AML-193 (cell line): ENCODE data around the gene OR8S1.
"Not testable (repeated sequence)": the region's sequence is repeated elsewhere in the genome, so short reads cannot be mapped to it uniquely, and the experiment has no call there.

ENCODE experiments used
- DNase-seq, 2 experiments: peaks; one replicate each; lab custom pipeline; 2025; lab: John Stamatoyannopoulos, UW

The OR8S1 gene

DNA sequence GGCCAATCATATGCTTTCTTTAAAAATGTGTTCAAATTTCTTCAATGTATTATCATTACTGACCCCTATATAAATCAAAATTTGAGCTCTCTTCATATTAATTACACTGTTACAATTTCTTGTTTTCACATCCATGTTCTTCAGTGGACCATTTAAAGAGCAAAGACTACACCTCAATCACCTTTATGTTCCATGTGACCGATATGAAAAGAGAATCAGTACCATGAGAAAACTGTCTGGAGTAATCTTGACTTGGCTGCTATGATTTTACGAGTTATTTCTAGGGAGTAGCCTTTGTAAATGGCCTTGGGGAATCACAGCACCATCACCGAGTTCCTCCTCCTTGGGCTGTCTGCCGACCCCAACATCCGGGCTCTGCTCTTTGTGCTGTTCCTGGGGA, at the start of gene OR8S1:
OR8S1 (plus strand) TSS at position 301 of the 400 bp plus-strand sequence; CDS start at position 301, 0 bp downstream.
- no peak for DNase-seq

- no peak for DNase-seq
Measured at GRCh38 chr12:48482198-48482597, 43.2 kb upstream of the OR8S1 start, which contains the start of gene C12orf54. Gene C12orf54 (plus strand): TSS chr12:48482498. CDS start chr12:48483297, 799 bp downstream.

DNA sequence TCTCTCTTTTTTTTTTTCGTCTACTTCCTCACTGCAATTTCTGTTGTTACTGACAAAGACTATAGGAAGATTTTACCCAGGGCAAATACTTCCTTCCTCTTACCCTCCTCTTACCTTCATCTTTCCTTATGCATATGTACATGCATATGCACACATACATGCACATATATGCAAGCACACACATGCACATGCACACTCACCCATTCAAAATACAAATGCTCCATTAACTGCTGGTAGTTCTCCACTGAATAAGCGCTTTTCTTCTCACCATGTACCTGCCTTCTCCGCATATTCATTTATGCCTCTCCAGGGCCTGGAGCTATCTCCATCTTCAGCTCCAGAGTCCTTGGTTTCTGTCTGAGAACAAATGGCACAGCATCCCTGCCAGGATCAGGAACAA, 42.5 kb upstream of the OR8S1 start:
- DNase-seq = no peak

- DNase-seq = no peak
Measured at GRCh38 chr12:48486261-48486660, 39.2 kb upstream of the OR8S1 start.

- DNase-seq = no peak
Measured at GRCh38 chr12:48486679-48487078, 38.8 kb upstream of the OR8S1 start.

GRCh38 chr12:48489012-48489411, 36.4 kb upstream of the OR8S1 start:
- DNase-seq = no peak

- DNase-seq = not testable (repeated sequence)
Measured at GRCh38 chr12:48489456-48489855, 36.0 kb upstream of the OR8S1 start.

DNA sequence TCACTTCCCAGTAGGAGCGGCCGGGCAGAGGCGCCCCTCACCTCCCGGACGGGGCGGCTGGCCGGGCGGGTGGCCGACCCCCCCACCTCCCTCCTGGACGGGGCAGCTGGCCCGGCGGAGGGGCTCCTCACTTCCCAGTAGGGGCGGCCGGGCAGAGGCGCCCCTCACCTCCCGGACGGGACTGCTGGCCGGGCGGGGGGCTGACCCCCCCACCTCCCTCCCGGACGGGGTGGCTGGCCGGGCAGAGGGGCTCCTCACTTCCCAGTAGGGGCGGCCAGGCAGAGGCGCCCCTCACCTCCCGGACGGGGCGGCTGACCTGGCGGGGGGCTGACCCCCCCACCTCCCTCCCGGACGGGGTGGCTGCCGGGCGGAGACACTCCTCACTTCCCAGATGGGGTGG, 25.2 kb upstream of the OR8S1 start:
- not testable (repeated sequence) for DNase-seq

DNA sequence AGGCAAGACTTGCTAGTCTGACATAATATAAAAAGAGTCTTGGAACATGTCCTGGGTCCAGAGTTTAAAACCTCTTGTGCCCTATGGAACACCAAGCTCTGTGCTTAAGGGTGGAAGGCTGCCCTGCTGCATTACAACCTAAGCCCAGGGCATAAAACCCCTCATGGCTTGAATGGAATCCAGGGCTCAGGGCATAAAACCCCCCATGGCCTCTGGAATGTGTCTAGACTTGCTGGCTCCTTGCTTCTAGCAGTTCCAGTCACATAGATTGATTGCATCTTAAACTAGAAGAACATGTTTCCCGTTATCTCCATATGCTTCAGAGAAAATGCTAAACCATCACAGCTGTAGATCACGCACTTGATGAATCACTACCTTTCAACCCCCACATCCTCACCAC, 18.6 kb upstream of the OR8S1 start:
- DNase-seq = not testable (repeated sequence)

GRCh38 chr12:48508987-48509386, 16.4 kb upstream of the OR8S1 start:
- no peak for DNase-seq

- no peak for DNase-seq
Measured at GRCh38 chr12:48510111-48510510, 15.3 kb upstream of the OR8S1 start.

- no peak for DNase-seq
Measured at GRCh38 chr12:48512855-48513254, 12.6 kb upstream of the OR8S1 start.

GRCh38 chr12:48514728-48515127, 10.7 kb upstream of the OR8S1 start:
- no peak for DNase-seq

GRCh38 chr12:48520381-48520780, 5.1 kb upstream of the OR8S1 start:
- DNase-seq = not testable (repeated sequence)

DNA sequence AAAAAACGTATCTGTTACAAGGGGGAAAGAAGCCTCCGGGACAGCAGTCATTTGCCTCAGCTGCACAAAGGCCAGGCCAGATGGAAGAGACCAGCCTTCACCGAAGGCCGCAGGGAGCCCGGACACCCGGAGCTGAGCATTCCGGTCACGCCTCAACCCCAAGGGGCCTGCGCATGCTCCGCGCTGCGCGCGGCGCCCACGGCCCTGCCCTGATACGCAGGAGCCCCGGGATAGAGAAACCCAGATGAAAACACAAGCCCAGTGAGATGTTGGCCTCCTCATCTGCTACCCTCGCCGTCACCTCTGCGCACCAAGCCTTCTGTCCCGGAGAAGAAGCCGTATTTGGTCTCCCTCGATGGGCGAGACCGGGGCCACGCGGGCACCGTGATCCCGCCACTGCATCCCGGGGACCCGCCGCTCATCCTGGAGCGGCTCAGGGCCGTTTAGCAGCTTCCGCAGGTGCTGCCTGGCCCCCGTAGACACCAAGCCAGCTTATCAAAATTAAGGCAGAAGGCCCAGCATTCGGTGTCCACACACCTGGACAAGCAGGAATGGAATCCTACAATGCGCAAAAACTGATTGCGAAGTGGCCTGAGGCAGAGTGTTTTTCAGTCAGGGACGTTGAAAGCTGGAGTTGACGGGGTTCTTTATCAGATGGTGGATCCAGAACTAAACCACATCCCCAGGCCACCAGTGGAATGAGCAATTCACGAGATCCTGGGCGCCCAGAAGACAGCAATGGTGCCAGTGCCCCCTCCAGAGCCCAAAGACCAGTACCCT, 2.6 kb downstream of the OR8S1 start:
- no peak for DNase-seq

DNA sequence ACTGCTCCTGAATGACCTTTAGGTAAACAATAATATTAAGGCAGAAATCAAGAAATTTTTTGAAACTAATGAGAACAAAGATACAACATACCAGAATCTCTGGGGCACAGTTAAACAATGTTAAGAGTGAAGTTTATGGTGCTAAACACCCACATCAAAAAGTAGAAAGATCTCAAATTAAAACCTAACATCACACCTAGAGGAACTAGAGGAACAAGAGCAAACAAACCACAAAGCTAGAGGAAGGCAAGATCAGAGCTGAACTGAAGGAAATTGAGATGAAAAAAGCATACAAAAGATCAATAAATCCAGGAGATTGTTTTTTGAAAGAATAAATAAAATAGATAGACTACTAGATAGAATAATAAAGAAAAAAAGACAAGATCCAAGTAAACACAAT, 7.2 kb downstream of the OR8S1 start:
- no peak for DNase-seq

DNA sequence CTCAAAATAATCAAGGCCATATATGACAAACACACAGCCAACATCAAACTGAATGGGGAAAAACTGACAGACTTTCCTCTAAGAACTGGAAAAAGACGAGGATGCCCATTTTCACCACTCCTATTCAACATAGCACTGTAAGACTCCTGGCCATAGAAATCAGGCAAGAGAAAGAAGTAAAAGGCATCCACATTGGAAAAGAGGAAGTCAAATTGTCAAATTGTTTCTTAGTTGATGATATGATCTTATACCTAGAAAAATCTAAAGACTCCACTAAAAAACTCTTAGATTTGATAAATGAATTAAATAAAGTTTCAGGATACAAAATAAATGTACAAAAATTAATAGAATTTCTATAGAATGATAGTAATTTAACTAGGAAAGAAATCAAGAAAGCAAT, 11.2 kb downstream of the OR8S1 start:
- DNase-seq = no peak

GRCh38 chr12:48542300-48542928, 17.0 kb downstream of the OR8S1 start:
- peak; percentile 18 to 27 for DNase-seq

DNA sequence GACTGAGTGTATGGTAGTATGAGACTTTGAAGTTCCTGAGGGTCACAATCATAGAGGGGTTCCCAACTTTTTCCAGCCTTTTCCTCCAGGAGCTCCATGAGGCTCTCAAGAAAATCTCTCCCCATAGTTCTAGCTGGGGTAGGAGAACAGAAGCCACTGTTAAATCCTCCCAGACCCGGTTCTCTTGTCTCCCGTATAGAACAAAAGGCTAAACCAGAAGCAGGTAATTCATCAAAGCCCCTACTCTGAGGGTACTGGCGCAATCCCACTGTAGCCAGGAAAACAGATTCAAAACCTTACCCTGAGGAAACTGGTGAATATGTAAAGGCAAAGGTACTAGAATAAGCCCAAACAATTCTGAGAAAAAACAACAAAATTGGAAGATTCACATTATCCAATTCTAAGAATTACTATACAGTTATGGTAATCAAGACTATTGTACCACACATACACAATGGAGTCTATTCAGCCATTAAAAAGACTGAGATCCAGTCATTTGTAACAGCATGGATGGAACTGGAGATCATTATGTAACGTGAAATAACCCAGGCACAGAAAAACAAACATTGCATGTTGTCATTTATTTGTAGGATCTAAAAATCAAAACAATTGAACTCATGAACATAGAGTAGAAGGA, 20.5 kb downstream of the OR8S1 start:
- DNase-seq = no peak

- DNase-seq = not testable (repeated sequence)
Measured at GRCh38 chr12:48547012-48547411, 21.6 kb downstream of the OR8S1 start.

DNA sequence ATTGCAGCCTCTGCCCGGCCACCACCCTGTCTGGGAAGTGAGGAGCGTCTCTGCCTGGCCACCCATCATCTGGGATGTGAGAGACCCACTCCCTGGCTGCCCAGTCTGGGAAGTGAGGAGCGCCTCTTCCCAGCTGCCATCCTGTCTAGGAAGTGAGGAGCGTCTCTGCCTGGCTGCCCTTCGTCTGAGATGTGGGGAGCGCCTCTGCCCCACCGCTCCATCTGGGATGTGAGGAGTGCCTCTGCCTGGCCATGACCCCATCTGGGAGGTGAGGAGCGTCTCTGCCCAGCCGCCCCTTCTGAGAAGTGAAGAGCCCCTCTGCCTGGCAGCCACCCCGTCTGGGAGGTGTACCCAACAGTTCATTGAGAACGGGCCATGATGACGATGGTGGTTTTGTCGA, 26.2 kb downstream of the OR8S1 start:
- DNase-seq = not testable (repeated sequence)

GRCh38 chr12:48553666-48554343, 28.4 kb downstream of the OR8S1 start:
- not testable (repeated sequence) for DNase-seq
